Fibroblast of villous mesenchyme (primary cell): Measurements from ENCODE around the gene THSD7B. TPM values are rescaled to one million over a fixed set of nuclear protein-coding genes. Genes with fewer than 3 reads are reported as not detected.
A peak's percentile ranks its signal among the peaks of the same experiment; 100 is the strongest.

Experiments
- DNase-seq: peaks from one replicate; pipeline ENCODE4 v3.0.0-alpha.2; 2010; ENCODE audit warnings: low read depth
- H3K4me3 ChIP-seq: 2 replicates; pipeline ENCODE4 v1.5.1; 2011; ENCODE audit warnings: low read depth, mild to moderate bottlenecking, low read length
- total RNA-seq: library from RNA; depleted of rRNA; stranded (reverse); fragments of >200 nt; gene quantifications from 2 replicates; pipeline ENCODE4 v1.2.3, GENCODE V29; 2012
- TF ChIP-seq, protein P1 (sequence below): IDR thresholded peaks from 2 replicates; pipeline ENCODE4 v1.5.1; 2012; ENCODE audit warnings: low read depth, mild to moderate bottlenecking, low read length; ENCODE audit not compliant: insufficient read depth

THSD7B gene
- total RNA-seq, 1 donor: 1.3 TPM

- TF ChIP-seq, protein P1, sequence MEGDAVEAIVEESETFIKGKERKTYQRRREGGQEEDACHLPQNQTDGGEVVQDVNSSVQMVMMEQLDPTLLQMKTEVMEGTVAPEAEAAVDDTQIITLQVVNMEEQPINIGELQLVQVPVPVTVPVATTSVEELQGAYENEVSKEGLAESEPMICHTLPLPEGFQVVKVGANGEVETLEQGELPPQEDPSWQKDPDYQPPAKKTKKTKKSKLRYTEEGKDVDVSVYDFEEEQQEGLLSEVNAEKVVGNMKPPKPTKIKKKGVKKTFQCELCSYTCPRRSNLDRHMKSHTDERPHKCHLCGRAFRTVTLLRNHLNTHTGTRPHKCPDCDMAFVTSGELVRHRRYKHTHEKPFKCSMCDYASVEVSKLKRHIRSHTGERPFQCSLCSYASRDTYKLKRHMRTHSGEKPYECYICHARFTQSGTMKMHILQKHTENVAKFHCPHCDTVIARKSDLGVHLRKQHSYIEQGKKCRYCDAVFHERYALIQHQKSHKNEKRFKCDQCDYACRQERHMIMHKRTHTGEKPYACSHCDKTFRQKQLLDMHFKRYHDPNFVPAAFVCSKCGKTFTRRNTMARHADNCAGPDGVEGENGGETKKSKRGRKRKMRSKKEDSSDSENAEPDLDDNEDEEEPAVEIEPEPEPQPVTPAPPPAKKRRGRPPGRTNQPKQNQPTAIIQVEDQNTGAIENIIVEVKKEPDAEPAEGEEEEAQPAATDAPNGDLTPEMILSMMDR: no peak
- no peak for DNase-seq
These were observed 679.6 kb downstream of the THSD7B start for GRCh38 chr2:137444970-137445369.

DNA sequence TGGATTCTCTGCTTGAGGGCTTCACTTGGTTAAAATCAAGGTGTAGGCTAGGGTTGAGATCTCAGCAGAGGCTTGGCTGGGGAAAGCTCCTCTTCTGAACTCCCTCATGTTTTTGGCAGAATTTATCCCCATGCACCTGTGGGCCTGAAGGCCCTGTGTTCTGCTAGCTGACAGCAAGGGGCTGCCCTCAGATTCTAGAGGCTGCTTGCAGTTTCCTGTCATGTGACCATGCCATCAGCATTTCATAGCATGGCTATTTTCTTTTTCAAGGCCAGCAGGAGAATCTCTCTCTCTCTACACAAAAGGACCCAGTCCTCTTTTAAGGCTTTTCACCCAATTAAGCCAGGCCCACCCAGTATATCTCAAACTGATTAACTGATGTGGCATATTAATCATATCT lies 684.1 kb downstream of the THSD7B start:
- no peak overlapping the region for H3K4me3 ChIP-seq
- TF ChIP-seq, protein P1: no peak
- DNase-seq: no peak

More at GRCh38 chr2:137444970-137445369, 679.6 kb downstream of the THSD7B start:
- no peak overlapping the region for H3K4me3 ChIP-seq

DNA sequence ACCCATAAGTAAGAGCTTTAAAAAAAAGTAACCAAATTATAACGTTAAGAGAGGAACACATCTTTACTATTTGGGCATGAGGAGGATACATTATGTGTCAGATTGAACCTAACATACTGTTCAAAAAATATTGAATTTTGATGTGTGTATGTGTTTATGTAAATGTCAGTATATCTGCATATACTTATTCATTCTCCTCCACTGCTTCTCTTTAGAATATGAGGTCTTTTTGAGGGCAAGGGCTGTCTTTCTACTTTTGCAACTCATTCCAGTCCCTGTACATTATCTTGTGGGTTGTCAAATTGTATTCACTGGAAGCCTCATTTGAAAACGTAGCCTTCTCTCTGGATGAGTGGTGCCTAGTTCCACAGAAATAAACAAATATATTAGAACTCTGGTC lies 689.5 kb downstream of the THSD7B start:
- DNase-seq: no peak
- TF ChIP-seq, protein P1: no peak
- no peak overlapping the region for H3K4me3 ChIP-seq

DNA sequence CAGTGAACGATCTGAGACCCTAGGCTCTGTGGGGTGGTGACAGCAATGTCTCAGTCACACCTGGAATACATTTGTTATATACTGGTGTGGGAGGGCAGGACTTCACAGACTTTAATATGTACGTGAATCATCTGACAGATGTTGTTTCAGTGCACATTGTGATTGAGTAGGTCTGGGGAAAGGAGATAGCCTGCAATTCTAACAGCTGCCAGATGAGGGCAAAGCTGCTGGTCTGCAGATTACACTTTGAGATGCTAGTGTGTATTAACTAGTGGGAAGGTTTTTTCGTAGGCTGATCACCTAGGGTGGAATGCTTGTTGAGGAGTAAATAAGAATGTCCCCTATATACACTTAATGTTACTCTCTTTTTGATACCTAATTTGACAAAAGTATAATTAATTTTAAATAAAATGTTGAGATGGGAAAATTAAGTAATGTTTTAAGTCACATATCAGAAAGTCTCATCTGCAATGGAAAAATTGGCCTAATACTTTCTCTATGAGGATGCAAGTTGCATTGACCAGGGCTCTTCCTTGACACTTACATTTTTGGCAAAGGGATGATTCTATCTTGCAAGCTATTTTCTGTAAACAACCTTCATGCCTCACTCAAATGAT lies 702.0 kb downstream of the THSD7B start:
- peak; percentile 5 for DNase-seq
- no peak overlapping the region for H3K4me3 ChIP-seq
- TF ChIP-seq, protein P1: peak; percentile 48

DNA sequence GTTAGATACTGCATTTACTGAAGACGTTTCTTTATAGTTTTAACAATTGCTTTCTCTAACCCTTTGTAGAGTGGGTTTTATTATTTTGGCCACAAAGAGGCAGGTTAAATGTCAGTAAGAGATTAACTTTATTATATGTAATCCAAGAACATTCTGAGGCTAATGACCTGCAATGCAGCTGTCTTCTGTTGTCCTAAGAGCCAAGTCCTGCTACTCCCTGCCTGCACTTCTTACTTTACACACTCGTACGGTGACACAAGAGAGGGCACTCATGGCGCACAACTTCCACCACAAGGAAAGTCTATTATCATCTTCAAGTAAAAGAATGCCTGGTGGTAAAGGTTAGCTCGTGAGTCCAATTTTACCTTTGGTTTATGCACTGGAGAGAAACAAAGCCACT lies 727.9 kb downstream of the THSD7B start:
- no peak for DNase-seq
- TF ChIP-seq, protein P1: no peak
- H3K4me3 ChIP-seq: no peak overlapping the region

GRCh38 chr2:137500599-137500998 lies 735.3 kb downstream of the THSD7B start:
- DNase-seq: no peak
- H3K4me3 ChIP-seq: no peak overlapping the region
- TF ChIP-seq, protein P1: no peak

- H3K4me3 ChIP-seq: no peak overlapping the region
- TF ChIP-seq, protein P1: no peak
- no peak for DNase-seq
These were observed 741.9 kb downstream of the THSD7B start for GRCh38 chr2:137507237-137507636.
